Endodermal cell (in vitro differentiated cells): ENCODE data around the gene LDLRAD4. TPM values are rescaled to one million over a fixed set of nuclear protein-coding genes. Genes with fewer than 3 reads are reported as not detected.

Experiments used
- DNase-seq: peaks from one replicate; pipeline ENCODE4 v3.0.0-alpha.2; 2017
- H3K27ac ChIP-seq: 2 replicates; pipeline ENCODE4 v1.5.1; 2013; ENCODE audit warnings: mild to moderate bottlenecking, low read depth, low read length, moderate library complexity
- H3K27me3 ChIP-seq: 2 replicates; pipeline ENCODE4 v1.6.1; 2013; ENCODE audit warnings: mild to moderate bottlenecking, low read length, moderate library complexity; ENCODE audit not compliant: insufficient read depth, control insufficient read depth, poor library complexity, severe bottlenecking
- H3K36me3 ChIP-seq: 2 replicates; pipeline ENCODE4 v1.7.0; 2013; ENCODE audit warnings: mild to moderate bottlenecking, low read length, moderate library complexity; ENCODE audit not compliant: control insufficient read depth, insufficient read depth
- H3K4me1 ChIP-seq: one replicate; pipeline ENCODE4 v1.7.0; 2013; ENCODE audit warnings: low read length; ENCODE audit not compliant: control insufficient read depth, insufficient read depth
- H3K4me3 ChIP-seq: 2 replicates; pipeline ENCODE4 v1.5.1; 2013; ENCODE audit warnings: mild to moderate bottlenecking, low read length, moderate library complexity
- H3K9ac ChIP-seq: 2 replicates; pipeline ENCODE4 v1.6.1; 2013; ENCODE audit warnings: mild to moderate bottlenecking, low read length, moderate library complexity; ENCODE audit not compliant: poor library complexity, severe bottlenecking; ENCODE audit errors: extremely low read depth
- H3K9me3 ChIP-seq: 2 replicates; pipeline ENCODE4 v1.6.1; 2013; ENCODE audit warnings: mild to moderate bottlenecking, low read length, moderate library complexity; ENCODE audit not compliant: control insufficient read depth
- H3K27ac Mint-ChIP-seq: 2 replicates; pipeline ENCODE4 v1.8.0; 2020; ENCODE audit warnings: mixed read lengths
- H3K27me3 Mint-ChIP-seq: 2 replicates; pipeline ENCODE4 v1.8.0; 2021; ENCODE audit warnings: mild to moderate bottlenecking, mixed read lengths; ENCODE audit not compliant: insufficient read depth
- H3K36me3 Mint-ChIP-seq: 2 replicates; pipeline ENCODE4 v1.8.0; 2020; ENCODE audit warnings: low read depth, mixed read lengths
- H3K4me1 Mint-ChIP-seq: 2 replicates; pipeline ENCODE4 v1.8.0; 2020; ENCODE audit warnings: mixed read lengths
- H3K4me3 Mint-ChIP-seq: 2 replicates; pipeline ENCODE4 v1.8.0; 2020; ENCODE audit warnings: mild to moderate bottlenecking, moderate library complexity, mixed read lengths
- H3K9me3 Mint-ChIP-seq: 2 replicates; pipeline ENCODE4 v1.8.0; 2020; ENCODE audit warnings: mild to moderate bottlenecking, mixed read lengths
- WGBS, 2 experiments: methylation state at CpG; one replicate each; pipeline versions ENCODE4 v1.1.5 to v1.1.7; 2013; ENCODE audit warnings: missing lambda C conversion rate in 2 of 2, mixed read lengths in 1 of 2; ENCODE audit not compliant: insufficient coverage in 1 of 2, insufficient read length in 1 of 2; 5-methylcytosine and 5-hydroxymethylcytosine counted together
- total RNA-seq, 2 donors: library from RNA; stranded (reverse); fragmentation: NEBNext Ultra II Directional in 1 of 2; extraction: Animal tissue kit (Norgen Biotek cat#: 25700) in 1 of 2; gene quantifications; 2 replicates in 1 of 2; 3 replicates in 1 of 2; pipeline ENCODE4 v1.2.1, GENCODE V29; 2021
- TF ChIP-seq, protein P1 (sequence below): fragments of 200-600 bp; sonication (generic); conservative IDR thresholded peaks from 2 replicates; pipeline ENCODE4 v1.5.0; 2021; ENCODE audit warnings: antibody characterized with exemption, mild to moderate bottlenecking

LDLRAD4 gene
- total RNA-seq, 2 donors from 2014 or later = 14.9 to 15.1 TPM

DNA sequence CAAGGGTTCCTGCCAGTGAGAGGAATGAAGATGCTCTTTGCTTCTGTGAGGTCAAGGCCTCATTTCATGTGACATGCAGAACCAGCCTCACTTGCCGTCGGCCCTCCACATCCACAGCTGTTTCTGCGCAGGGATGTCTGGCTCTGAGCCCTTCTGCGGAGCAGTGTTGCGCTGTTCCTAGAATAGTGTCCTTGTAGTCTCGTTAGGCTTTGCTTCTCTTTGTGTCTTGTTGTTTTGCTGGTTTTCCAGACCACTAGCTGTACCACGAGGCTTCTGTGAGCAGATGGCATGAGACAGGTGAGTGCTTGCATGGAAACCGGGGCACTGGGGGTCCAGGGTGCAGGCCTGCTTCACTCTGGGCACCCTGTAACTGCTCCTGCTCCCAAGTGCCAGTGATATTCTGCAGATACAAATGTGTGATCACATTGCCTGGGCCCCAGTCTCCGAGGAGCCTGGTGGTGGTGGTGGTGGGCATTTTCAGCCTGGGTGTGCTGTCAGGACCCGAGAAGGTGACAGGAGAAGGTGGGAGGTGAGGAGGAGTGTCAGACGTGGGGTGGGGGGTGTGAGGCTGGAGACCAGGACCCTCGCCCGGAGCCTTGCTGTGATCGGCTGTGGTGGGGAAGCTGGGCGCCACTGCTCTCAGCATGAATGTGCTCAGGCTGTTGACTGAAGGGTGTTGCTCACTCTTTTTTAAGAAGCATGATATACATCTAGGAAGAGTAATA lies 34.3 kb downstream of the LDLRAD4 start:
- no peaks in the 10 kb centered on the region for H3K4me1 ChIP-seq
- no peak overlapping the region for H3K4me3 ChIP-seq
- no peaks in the 10 kb centered on the region for H3K9me3 ChIP-seq
- Mint-ChIP-seq H3K9me3 (no peaks in the 10 kb centered on the region), H3K27ac (no peak overlapping the region), H3K4me3 (no peak overlapping the region), H3K27me3 (no peaks in the 10 kb centered on the region), H3K36me3 (no peaks in the 10 kb centered on the region), H3K4me1 (peaks cover 20% of the 10 kb centered on the region)
- no peak overlapping the region for H3K9ac ChIP-seq
- no peak overlapping the region for H3K27ac ChIP-seq
- no peaks in the 10 kb centered on the region for H3K36me3 ChIP-seq
- 88 to 94% methylated on average over 10 to 15 of the region's 15 CpGs for WGBS, 2 experiments
- DNase-seq = peak; percentile 50
- TF ChIP-seq, protein P1, sequence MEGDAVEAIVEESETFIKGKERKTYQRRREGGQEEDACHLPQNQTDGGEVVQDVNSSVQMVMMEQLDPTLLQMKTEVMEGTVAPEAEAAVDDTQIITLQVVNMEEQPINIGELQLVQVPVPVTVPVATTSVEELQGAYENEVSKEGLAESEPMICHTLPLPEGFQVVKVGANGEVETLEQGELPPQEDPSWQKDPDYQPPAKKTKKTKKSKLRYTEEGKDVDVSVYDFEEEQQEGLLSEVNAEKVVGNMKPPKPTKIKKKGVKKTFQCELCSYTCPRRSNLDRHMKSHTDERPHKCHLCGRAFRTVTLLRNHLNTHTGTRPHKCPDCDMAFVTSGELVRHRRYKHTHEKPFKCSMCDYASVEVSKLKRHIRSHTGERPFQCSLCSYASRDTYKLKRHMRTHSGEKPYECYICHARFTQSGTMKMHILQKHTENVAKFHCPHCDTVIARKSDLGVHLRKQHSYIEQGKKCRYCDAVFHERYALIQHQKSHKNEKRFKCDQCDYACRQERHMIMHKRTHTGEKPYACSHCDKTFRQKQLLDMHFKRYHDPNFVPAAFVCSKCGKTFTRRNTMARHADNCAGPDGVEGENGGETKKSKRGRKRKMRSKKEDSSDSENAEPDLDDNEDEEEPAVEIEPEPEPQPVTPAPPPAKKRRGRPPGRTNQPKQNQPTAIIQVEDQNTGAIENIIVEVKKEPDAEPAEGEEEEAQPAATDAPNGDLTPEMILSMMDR = no peak
- no peaks in the 10 kb centered on the region for H3K27me3 ChIP-seq

DNA sequence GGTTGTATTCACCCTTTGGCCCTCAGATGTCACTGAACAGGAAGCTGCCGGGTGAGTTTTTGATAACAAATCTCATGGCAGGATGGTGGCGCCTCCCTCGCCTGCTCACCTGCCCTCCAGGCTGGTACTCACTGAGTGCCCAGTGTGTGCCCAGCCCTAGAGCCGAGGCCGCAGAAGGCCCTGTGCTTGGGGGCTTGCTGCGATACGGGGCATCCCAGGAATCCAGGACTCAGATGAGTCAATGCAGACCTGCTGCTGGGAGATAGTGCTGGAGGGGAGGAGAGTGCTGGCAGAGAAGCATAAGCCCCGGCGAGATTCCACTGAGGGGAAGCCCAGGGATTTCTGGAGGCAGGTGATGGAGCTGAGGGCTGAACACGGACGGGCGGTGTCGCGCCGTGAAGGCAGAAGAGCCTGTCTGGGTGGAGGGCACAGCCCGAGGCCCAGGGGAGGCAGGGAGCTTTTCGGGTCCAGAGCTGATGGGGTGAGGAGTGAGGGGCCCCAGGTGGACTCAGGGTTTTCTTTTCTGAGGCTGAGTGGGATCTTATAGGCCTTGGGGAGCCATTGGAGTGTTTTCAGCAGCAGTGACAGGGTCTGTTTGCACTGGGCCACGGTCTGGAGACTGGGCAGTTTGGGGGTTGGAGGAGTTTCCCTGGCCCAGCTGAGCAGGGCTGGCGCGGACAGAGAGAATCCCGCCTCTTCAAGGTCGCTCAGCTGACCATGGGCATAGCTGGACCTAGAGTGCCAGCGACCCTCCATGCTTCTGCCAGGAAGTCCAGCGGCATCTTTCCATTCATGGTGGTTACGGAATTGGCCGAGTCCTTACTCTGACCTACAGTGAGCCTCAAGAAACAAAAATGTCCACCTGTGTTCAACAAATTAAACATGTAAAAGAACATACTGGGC lies 35.5 kb downstream of the LDLRAD4 start:
- Mint-ChIP-seq H3K4me3 (no peak overlapping the region), H3K27me3 (no peaks in the 10 kb centered on the region), H3K9me3 (no peaks in the 10 kb centered on the region), H3K36me3 (no peaks in the 10 kb centered on the region), H3K27ac (no peak overlapping the region), H3K4me1 (peaks cover 20% of the 10 kb centered on the region)
- Histone ChIP-seq H3K9me3 (no peaks in the 10 kb centered on the region), H3K36me3 (no peaks in the 10 kb centered on the region), H3K4me3 (no peak overlapping the region), H3K27ac (no peak overlapping the region), H3K27me3 (no peaks in the 10 kb centered on the region), H3K9ac (no peak overlapping the region), H3K4me1 (no peaks in the 10 kb centered on the region)
- TF ChIP-seq, protein P1 = no peak
- WGBS, 2 experiments = 83 to 97% methylated on average over 10 to 26 of the region's 26 CpGs
- peak; percentile 59 for DNase-seq

DNA sequence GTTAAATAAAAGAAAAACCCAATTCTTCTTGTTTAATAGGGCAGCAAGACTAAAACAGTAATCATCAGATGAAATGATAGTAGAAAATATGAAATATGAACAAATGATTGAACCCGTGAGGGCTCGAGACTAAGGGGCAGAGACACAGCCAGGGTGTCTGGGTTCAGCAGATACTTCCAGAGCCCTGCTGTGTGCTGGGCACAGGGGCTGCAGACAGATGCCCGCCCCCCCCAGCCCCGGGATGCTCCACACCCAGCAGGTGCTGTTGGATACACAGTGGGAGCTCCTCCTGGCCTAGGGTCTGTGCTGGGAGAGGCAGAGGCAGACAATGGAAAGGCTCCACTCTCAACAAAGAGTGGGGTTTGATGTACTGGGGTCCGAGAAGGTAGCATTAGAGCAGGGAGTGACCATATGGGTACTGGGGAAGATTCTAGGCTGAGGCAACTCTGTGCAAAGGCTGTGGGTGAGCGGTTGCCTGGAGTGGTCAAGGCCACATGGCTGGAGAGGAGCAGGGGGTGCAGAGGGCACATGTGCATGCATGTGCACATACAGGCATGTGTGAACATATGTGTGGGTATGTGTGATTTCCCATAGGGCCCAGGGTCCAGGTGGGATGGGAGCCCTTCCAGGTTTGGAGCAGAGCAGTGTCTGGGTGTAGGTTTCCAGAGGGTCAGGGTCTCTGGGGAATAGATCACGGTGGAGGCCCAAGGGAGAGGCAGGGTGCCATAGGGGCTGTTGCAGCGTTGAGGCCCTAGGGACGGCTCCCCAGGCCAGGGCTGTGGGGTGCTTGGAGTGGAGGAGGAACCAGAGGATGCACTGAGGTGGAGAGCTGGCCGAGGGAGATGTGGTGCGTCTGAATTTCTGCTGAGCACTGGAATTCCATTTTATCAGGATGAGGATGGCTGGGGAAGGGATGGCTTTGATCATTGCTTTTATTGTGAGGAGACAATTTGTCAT lies 36.7 kb downstream of the LDLRAD4 start:
- TF ChIP-seq, protein P1 = no peak
- no peaks in the 10 kb centered on the region for H3K9me3 ChIP-seq
- Mint-ChIP-seq H3K4me3 (no peak overlapping the region), H3K4me1 (peaks cover 20% of the 10 kb centered on the region), H3K27ac (no peak overlapping the region), H3K27me3 (no peaks in the 10 kb centered on the region), H3K9me3 (no peaks in the 10 kb centered on the region), H3K36me3 (no peaks in the 10 kb centered on the region)
- H3K36me3 ChIP-seq = no peaks in the 10 kb centered on the region
- no peak overlapping the region for H3K9ac ChIP-seq
- H3K27ac ChIP-seq = no peak overlapping the region
- no peak overlapping the region for H3K4me3 ChIP-seq
- H3K4me1 ChIP-seq = no peaks in the 10 kb centered on the region
- no peaks in the 10 kb centered on the region for H3K27me3 ChIP-seq
- peak; percentile 22 for DNase-seq
- WGBS, 2 experiments = 91 to 92% methylated on average over 5 to 11 of the region's 11 CpGs
